Panc1 (cell line): Measurements from ENCODE around the gene SPACA7. TPM values are rescaled to one million over a fixed set of nuclear protein-coding genes. Genes with fewer than 3 reads are reported as not detected.
A peak's percentile ranks its signal among the peaks of the same experiment; 100 is the strongest.

Experiments used
- ATAC-seq: fragments of 200-7000 bp; cut with Tn5 transposase; 2 replicates; pipeline ENCODE4 v1.9.1; 2020; ENCODE audit warnings: mild to moderate bottlenecking, moderate library complexity
- Bru-seq: library from RNA; stranded (reverse); fragments of 400-500 nt; gene quantifications from one replicate; lab custom pipeline; 2021; lab: Mats Ljungman, UMichigan
- BruChase-seq, 2 experiments: library from RNA; stranded (reverse); fragments of 400-500 nt; gene quantifications; one replicate each; lab custom pipeline; 2021; lab: Mats Ljungman, UMichigan
- BruUV-seq: library from RNA; stranded (reverse); fragments of 400-500 nt; replicated peaks from 2 replicates; lab custom pipeline; 2021; lab: Mats Ljungman, UMichigan
- CTCF ChIA-PET: fragments of 300-600 bp; sonication (Branson Sonifier 250); formaldehyde crosslinking; loops from one replicate; lab custom pipeline; 2022; ENCODE audit warnings: antibody characterized with exemption; lab: Charles Lee
- POLR2A ChIA-PET: fragments of 300-600 bp; sonication (Branson Sonifier 250); formaldehyde crosslinking; loops from one replicate; lab custom pipeline; 2022; ENCODE audit warnings: antibody characterized with exemption; lab: Charles Lee
- DNase-seq: peaks from one replicate; pipeline ENCODE4 v3.0.0-alpha.2; 2010; ENCODE audit warnings: low read depth, low spot score
- H3K27ac ChIP-seq: 2 replicates; pipeline ENCODE4 v1.5.1; 2011; ENCODE audit warnings: mild to moderate bottlenecking, low read length, inconsistent platforms
- H3K27me3 ChIP-seq: fragments of 200-500 bp; sonication (Bioruptor generic); 2 replicates; pipeline ENCODE4 v1.6.0; 2014; ENCODE audit warnings: low read length, inconsistent platforms; ENCODE audit not compliant: control insufficient read depth, insufficient read depth
- H3K36me3 ChIP-seq: fragments of 200-500 bp; sonication (Bioruptor generic); 2 replicates; pipeline ENCODE4 v1.5.1; 2014; ENCODE audit warnings: inconsistent platforms, mild to moderate bottlenecking, low read length, moderate library complexity; ENCODE audit not compliant: control insufficient read depth, insufficient read depth
- H3K4me1 ChIP-seq: 2 replicates; pipeline ENCODE4 v1.5.1; 2011; ENCODE audit warnings: inconsistent platforms, mild to moderate bottlenecking, low read length, moderate library complexity; ENCODE audit not compliant: control insufficient read depth, insufficient read depth
- H3K4me3 ChIP-seq, 2 experiments: 2 replicates each; pipeline ENCODE4 v1.5.1; 2011 to 2012; ENCODE audit warnings: low read depth in 2 of 2, low read length in 2 of 2, mild to moderate bottlenecking in 2 of 2, inconsistent platforms in 1 of 2, moderate library complexity in 1 of 2
- H3K9me3 ChIP-seq: fragments of 200-500 bp; sonication (Bioruptor generic); 2 replicates; pipeline ENCODE4 v1.5.1; 2014; ENCODE audit warnings: low read depth, mild to moderate bottlenecking, inconsistent platforms, low read length, moderate library complexity; ENCODE audit not compliant: control insufficient read depth, insufficient read depth
- POLR2AphosphoS5 ChIP-seq: IDR thresholded peaks from 2 replicates; pipeline ENCODE4 v1.6.1; 2012; ENCODE audit warnings: mild to moderate bottlenecking, low read depth, low read length, moderate library complexity
- REST ChIP-seq, 2 experiments: IDR thresholded peaks; 2 replicates each; pipeline ENCODE4 v1.6.1; 2011 to 2012; ENCODE audit warnings: low read depth in 2 of 2, control low read depth in 1 of 2, low read length in 1 of 2, mild to moderate bottlenecking in 1 of 2, moderate library complexity in 1 of 2; ENCODE audit not compliant: insufficient read depth in 1 of 2
- SIN3A ChIP-seq: IDR thresholded peaks from 2 replicates; pipeline ENCODE4 v1.6.1; 2012; ENCODE audit warnings: low read depth, mild to moderate bottlenecking, low read length, moderate library complexity, borderline replicate concordance; ENCODE audit not compliant: insufficient read depth
- TCF7L2 ChIP-seq: IDR thresholded peaks from 2 replicates; pipeline ENCODE4 v1.6.1; 2011; ENCODE audit warnings: mild to moderate bottlenecking, low read depth, low read length, inconsistent platforms
- in situ Hi-C: cut with HindIII; loops from 2 replicates; pipeline ENCODE4 v1.10.0; 2016; ENCODE audit warnings: low sequenced_read_pairs, low pct_unique_long_range_greater_than_20kb
- intact Hi-C: fragments of 100-400 bp; cut with micrococcal nuclease; formaldehyde crosslinking; loops from one replicate; pipeline ENCODE4 v1.10.0; 2022; ENCODE audit not compliant: unreplicated experiment
- long read RNA-seq: library from polyadenylated mRNA; unstranded; transcript quantifications from one replicate; pipeline ENCODE4 v2.0.0, GENCODE V29; 2021; ENCODE audit not compliant: unreplicated experiment
- polyA plus RNA-seq: library from polyadenylated mRNA; unstranded; fragments of >200 nt; gene quantifications from one replicate; pipeline ENCODE4 v1.2.1, GENCODE V29; 2012; ENCODE audit warnings: missing spikeins; ENCODE audit not compliant: insufficient read length
- total RNA-seq: library from RNA; stranded (reverse); gene quantifications from one replicate; pipeline ENCODE4 v1.2.1, GENCODE V29; 2021; ENCODE audit not compliant: unreplicated experiment
- TF ChIP-seq, protein P1 (sequence below): fragments of 450-650 bp; IDR thresholded peaks from 2 replicates; pipeline ENCODE4 v1.5.1; 2017; ENCODE audit warnings: mild to moderate bottlenecking

The SPACA7 gene, protein sequence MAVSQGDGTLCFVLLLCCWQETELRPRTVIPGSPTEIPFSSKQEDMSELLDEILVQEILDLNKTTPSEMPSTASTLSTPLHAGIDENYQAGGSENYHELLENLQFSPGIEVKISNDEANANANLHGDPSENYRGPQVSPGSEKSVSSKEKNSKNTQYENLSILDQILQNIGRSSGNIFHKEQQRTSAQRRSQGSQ
- total RNA-seq (not detected), Bru-seq, nascent RNA (percentile 2 among the genes with signal in this experiment), BruChase-seq, experiment 1, labeled RNA remaining after a 2-hour chase (not detected), BruChase-seq, experiment 2, labeled RNA remaining after a 6-hour chase (not detected)
- not detected for polyA plus RNA-seq
- long read RNA-seq, result 0 reads

- intact Hi-C loops, result no loop called here
- no peak for ATAC-seq
- Histone ChIP-seq H3K36me3 (no peaks in the 10 kb centered on the region), H3K27me3 (no peaks in the 10 kb centered on the region), H3K4me1 (no peaks in the 10 kb centered on the region), H3K9me3 (no peaks in the 10 kb centered on the region), H3K27ac (no peak within 1 kb of the TSS), H3K4me3 (no peak within 1 kb of the TSS)
- POLR2A ChIA-PET, result no interaction called here
- CTCF ChIA-PET, result no interaction called here
- no peak for TF ChIP-seq REST (IDR thresholded peaks at IDR 0.05; ENCODE audit: insufficient read depth in 1 of 2, low read depth in 2 of 2, low read length in 1 of 2)
- TF ChIP-seq, protein P1, sequence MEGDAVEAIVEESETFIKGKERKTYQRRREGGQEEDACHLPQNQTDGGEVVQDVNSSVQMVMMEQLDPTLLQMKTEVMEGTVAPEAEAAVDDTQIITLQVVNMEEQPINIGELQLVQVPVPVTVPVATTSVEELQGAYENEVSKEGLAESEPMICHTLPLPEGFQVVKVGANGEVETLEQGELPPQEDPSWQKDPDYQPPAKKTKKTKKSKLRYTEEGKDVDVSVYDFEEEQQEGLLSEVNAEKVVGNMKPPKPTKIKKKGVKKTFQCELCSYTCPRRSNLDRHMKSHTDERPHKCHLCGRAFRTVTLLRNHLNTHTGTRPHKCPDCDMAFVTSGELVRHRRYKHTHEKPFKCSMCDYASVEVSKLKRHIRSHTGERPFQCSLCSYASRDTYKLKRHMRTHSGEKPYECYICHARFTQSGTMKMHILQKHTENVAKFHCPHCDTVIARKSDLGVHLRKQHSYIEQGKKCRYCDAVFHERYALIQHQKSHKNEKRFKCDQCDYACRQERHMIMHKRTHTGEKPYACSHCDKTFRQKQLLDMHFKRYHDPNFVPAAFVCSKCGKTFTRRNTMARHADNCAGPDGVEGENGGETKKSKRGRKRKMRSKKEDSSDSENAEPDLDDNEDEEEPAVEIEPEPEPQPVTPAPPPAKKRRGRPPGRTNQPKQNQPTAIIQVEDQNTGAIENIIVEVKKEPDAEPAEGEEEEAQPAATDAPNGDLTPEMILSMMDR, result no peak
- TF ChIP-seq TCF7L2, result no peak
- TF ChIP-seq SIN3A, result no peak
- TF ChIP-seq POLR2AphosphoS5, result no peak
- no TSS peak for BruUV-seq
- DNase-seq, result no peak
- in situ Hi-C loops, result no loop called here
Measured at GRCh38 chr13:112376050-112376681, at the start of gene SPACA7. Gene SPACA7 (plus strand): TSS chr13:112376355. CDS start chr13:112376386, 31 bp downstream.

- BruUV-seq, result no TSS peak
- no peak overlapping the region for H3K4me3 ChIP-seq
- no peak for ATAC-seq
- intact Hi-C loops (no loop called here), in situ Hi-C loops (no loop called here)
- TF ChIP-seq, protein P1, result no peak
- TF ChIP-seq POLR2AphosphoS5 (no peak), TCF7L2 (no peak), SIN3A (no peak), REST (IDR thresholded peaks at IDR 0.05; ENCODE audit: insufficient read depth in 1 of 2, low read depth in 2 of 2, low read length in 1 of 2) (no peak)
- peaks cover 4% of the 10 kb centered on the region; the same call in 1 of the 2 replicates for H3K27me3 ChIP-seq
- H3K9me3 ChIP-seq, result no peaks in the 10 kb centered on the region
- no peak for DNase-seq
- CTCF ChIA-PET, result no interaction called here
- no peak overlapping the region for H3K27ac ChIP-seq
- no peaks in the 10 kb centered on the region for H3K4me1 ChIP-seq
- POLR2A ChIA-PET, result no interaction called here
- no peaks in the 10 kb centered on the region for H3K36me3 ChIP-seq
Measured at GRCh38 chr13:112326821-112327370, 49.3 kb upstream of the SPACA7 start.
